ENCODE results near the gene RAB27A. TPM values are rescaled to one million over a fixed set of nuclear protein-coding genes. Genes with fewer than 3 reads are reported as not detected.

RAB27A gene
- total and polyA plus RNA-seq, 10 of the 15 experiments (the other 5 are each of a cell fraction or from before 2014, with no cell fraction given): 13.3 to 139 (median 35.2) TPM

DNA sequence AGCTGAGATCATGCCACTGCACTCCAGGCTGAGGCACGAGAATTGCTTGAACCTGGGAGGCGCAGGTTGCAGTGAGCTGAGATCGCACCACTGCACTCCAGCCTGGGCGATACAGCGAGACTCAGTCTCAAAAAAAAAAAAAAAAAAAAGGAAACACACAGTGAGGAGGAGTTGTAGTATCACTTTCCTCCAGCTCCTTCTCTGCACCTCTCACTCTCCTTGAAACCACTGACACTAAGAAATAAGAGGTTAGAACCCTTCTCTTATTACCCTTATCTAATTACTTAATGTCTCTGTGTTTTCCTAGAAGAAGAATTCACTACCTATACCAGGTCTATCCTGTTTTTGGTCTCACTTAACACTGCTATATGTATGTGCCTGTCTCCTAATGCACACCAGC is 31.7 kb downstream of the RAB27A start:
- H3K4me3 ChIP-seq: no peak overlapping the region
- WGBS (ENCODE audit: insufficient coverage, insufficient replicate concordance, low lambda C conversion rate, missing lambda C conversion rate): 94% methylated on average over 3 of the region's 5 CpGs
- H2AFZ ChIP-seq (ENCODE audit: control insufficient read depth, low read depth, low read length): no peak overlapping the region
- no peaks in the 10 kb centered on the region for H3K27me3 ChIP-seq (replicated peaks in 1 of 2; ENCODE audit: control insufficient read depth in 2 of 2, insufficient read depth in 2 of 2, low read length in 1 of 2)
- CTCF ChIA-PET: interaction anchor here (1.1 to 1.8 kb wide), 3 partner anchors 9 to 181 kb away, joined by 3 to 8 read pairs (median 7); no protein-coding TSS in a partner anchor
- H3K9me3 ChIP-seq (replicated peaks; ENCODE audit: control insufficient read depth, insufficient read depth, low read length): no peaks in the 10 kb centered on the region; the same call in 2 of the 3 replicates
- peak overlapping the region; percentile 19; the same call in 1 of the 2 replicates for H3K4me2 ChIP-seq (ENCODE audit: control insufficient read depth, insufficient read depth)
- BruUV-seq (replicated peaks): no TSS peak
- no peaks in the 10 kb centered on the region for H4K20me1 ChIP-seq (ENCODE audit: control insufficient read depth, insufficient read depth)
- no peaks in the 10 kb centered on the region; the same call in 1 of the 2 replicates for H3K79me2 ChIP-seq (ENCODE audit: control insufficient read depth, insufficient read depth, low read length)
- no peak overlapping the region for H3K27ac ChIP-seq (ENCODE audit: control insufficient read depth, insufficient read depth)
- H3K9ac ChIP-seq (ENCODE audit: control insufficient read depth, insufficient read depth, low read length): no peak overlapping the region
- DNase-seq (ENCODE audit: low read depth, low spot score) (no peak), FAIRE-seq (peak; percentile 57), ATAC-seq (peak; percentile 50)
- RAD21 ChIA-PET (ENCODE audit: unreplicated experiment): interaction anchor here (0.5 to 3.6 kb wide), 9 partner anchors 9 to 1285 kb away, joined by 3 to 19 read pairs (median 4); no protein-coding TSS in a partner anchor
- TF ChIP-seq HDAC6 (IDR thresholded peaks at IDR 0.05; ENCODE audit: unreplicated experiment) (no peak), WRNIP1 (IDR thresholded peaks at IDR 0.05; ENCODE audit: borderline replicate concordance, low read depth, low read length) (no peak), RELA (IDR thresholded peaks at IDR 0.05; ENCODE audit: borderline replicate concordance, partially characterized antibody) (no peak), ZNF384 (IDR thresholded peaks at IDR 0.05; ENCODE audit: borderline replicate concordance, low read depth, low read length) (0 out of 2 replicates have a peak, but pooled peaks have one; percentile 28), SIN3A (IDR thresholded peaks at IDR 0.05; ENCODE audit: low read depth, low read length) (no peak), CBX3 (IDR thresholded peaks at IDR 0.05; ENCODE audit: borderline replicate concordance, low read depth) (no peak)
- TF ChIP-seq, protein P1, sequence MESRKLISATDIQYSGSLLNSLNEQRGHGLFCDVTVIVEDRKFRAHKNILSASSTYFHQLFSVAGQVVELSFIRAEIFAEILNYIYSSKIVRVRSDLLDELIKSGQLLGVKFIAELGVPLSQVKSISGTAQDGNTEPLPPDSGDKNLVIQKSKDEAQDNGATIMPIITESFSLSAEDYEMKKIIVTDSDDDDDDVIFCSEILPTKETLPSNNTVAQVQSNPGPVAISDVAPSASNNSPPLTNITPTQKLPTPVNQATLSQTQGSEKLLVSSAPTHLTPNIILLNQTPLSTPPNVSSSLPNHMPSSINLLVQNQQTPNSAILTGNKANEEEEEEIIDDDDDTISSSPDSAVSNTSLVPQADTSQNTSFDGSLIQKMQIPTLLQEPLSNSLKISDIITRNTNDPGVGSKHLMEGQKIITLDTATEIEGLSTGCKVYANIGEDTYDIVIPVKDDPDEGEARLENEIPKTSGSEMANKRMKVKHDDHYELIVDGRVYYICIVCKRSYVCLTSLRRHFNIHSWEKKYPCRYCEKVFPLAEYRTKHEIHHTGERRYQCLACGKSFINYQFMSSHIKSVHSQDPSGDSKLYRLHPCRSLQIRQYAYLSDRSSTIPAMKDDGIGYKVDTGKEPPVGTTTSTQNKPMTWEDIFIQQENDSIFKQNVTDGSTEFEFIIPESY (IDR thresholded peaks at IDR 0.05): no peak
- in situ Hi-C loops (cut with MboI) (no loop called here), intact Hi-C loops (cut with micrococcal nuclease; ENCODE audit: unreplicated experiment) (loop anchor here (5.0 kb wide), 1 partner anchor 36 kb away; no protein-coding TSS in a partner anchor)
- H3K36me3 ChIP-seq (ENCODE audit: control insufficient read depth in 2 of 2, insufficient read depth in 2 of 2, low read length in 1 of 2): no peaks in the 10 kb centered on the region; a peak in 1 of 4 replicates
- peaks cover 24% of the 10 kb centered on the region for H3K4me1 ChIP-seq (ENCODE audit: control insufficient read depth, insufficient read depth, low read length)
- SMC1A ChIA-PET (ENCODE audit: uncharacterized antibody, unreplicated experiment): interaction anchor here (0.9 to 5.7 kb wide), 8 partner anchors 10 to 177 kb away, joined by 3 to 38 read pairs (median 5); no protein-coding TSS in a partner anchor
- POLR2A ChIA-PET: interaction anchor here (0.6 to 0.9 kb wide), 3 partner anchors 26 to 1182 kb away, joined by 3 to 4 read pairs (median 4); no protein-coding TSS in a partner anchor
